A549 (cell line): ENCODE data around the gene BICDL1.

Source experiments
- MAFK ChIP-seq: fragments of 450-650 bp; IDR thresholded peaks from 2 replicates; pipeline ENCODE4 v1.6.1; 2014; ENCODE audit not compliant: partially characterized antibody
- TF ChIP-seq, protein P1 (sequence below): fragments of >200 bp; sonication (Bioruptor Twin); formaldehyde crosslinking; IDR thresholded peaks from 3 replicates; pipeline ENCODE4 v1.5.1; 2016

DNA sequence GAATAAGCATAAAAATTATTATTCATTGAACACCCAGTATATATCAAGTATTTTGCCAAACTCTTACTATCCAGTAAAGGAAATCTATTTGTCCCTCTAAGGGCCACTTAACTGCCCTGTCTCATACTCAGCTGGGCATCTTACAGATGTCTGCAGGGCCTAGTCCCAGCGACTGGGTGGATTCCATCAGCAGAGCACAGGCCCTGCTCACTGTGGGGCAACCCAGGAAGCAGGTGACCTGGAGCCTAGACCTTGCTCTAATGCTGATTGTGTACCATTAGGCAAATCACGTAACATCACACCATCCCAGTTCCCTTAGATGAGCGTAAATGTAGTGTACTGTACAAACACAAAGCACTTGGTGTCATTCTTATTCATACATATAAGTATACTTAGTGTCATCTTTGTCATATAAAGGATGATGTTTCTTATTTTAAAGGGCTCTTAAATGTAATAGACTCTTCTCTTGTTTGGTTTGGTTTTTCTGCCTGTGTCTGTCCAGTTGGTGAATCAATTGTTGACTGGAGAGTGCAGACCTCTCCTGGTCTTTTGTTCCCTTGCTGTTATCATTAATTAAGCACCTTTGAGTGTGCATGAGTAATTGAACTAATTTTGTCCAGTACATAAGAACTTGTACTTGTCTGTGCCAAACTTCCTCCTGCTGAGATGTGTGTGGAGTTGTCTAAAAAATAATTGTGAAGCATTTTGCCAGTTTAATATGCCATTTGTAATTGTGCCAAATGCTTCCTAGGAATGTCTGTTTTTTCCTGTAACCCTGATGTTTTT is 78.2 kb downstream of the BICDL1 start:
- no peak for TF ChIP-seq MAFK
- TF ChIP-seq, protein P1, sequence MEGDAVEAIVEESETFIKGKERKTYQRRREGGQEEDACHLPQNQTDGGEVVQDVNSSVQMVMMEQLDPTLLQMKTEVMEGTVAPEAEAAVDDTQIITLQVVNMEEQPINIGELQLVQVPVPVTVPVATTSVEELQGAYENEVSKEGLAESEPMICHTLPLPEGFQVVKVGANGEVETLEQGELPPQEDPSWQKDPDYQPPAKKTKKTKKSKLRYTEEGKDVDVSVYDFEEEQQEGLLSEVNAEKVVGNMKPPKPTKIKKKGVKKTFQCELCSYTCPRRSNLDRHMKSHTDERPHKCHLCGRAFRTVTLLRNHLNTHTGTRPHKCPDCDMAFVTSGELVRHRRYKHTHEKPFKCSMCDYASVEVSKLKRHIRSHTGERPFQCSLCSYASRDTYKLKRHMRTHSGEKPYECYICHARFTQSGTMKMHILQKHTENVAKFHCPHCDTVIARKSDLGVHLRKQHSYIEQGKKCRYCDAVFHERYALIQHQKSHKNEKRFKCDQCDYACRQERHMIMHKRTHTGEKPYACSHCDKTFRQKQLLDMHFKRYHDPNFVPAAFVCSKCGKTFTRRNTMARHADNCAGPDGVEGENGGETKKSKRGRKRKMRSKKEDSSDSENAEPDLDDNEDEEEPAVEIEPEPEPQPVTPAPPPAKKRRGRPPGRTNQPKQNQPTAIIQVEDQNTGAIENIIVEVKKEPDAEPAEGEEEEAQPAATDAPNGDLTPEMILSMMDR, result no peak
